MG63 (cell line): ENCODE data around the gene RALGAPA2. TPM values are rescaled to one million over a fixed set of nuclear protein-coding genes. Genes with fewer than 3 reads are reported as not detected.
"Not testable (repeated sequence)": the region's sequence is repeated elsewhere in the genome, so short reads cannot be mapped to it uniquely, and the experiment has no call there.

Source experiments
- DNase-seq: peaks from one replicate; pipeline ENCODE4 v3.0.0-alpha.2; 2020
- H3K27me3 ChIP-seq: fragments of 250-450 bp; sonication (Bioruptor Pico); 2 replicates; pipeline ENCODE4 v1.5.1; 2020; ENCODE audit warnings: mild to moderate bottlenecking, moderate library complexity
- H3K36me3 ChIP-seq: fragments of 250-450 bp; sonication (Bioruptor Pico); 2 replicates; pipeline ENCODE4 v1.5.1; 2020; ENCODE audit warnings: mild to moderate bottlenecking, moderate library complexity
- H3K4me3 ChIP-seq: fragments of 250-450 bp; sonication (Bioruptor Pico); 2 replicates; pipeline ENCODE4 v1.5.1; 2020; ENCODE audit warnings: mild to moderate bottlenecking, moderate library complexity
- H3K9me3 ChIP-seq: fragments of 250-450 bp; sonication (Bioruptor Pico); 2 replicates; pipeline ENCODE4 v1.5.1; 2020; ENCODE audit warnings: mild to moderate bottlenecking, moderate library complexity
- total RNA-seq: library from RNA; depleted of rRNA; stranded (reverse); fragments of >200 nt; shearing (Covaris generic); gene quantifications from 2 replicates; pipeline ENCODE4 v1.2.3, GENCODE V29; 2014; ENCODE audit warnings: low replicate concordance

The RALGAPA2 gene
- total RNA-seq, 1 experiment from 2014 or later = 0.53 TPM

DNA sequence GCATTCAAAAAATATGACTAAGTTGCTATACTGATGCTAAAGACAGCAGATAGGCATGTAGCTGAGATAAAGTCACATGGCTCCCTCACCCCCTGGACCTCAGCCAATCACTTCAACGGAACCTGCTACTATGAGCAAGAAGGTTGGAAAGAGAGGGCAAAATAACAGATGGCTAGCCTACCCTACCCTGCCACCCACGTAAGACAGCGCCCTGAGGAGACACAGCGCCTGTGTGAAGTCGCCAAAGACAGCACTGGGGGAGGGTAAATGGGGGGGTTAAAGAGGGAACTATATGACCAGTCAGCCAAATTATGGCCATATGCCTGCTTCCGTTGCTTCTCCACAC is 163.2 kb downstream of the RALGAPA2 start:
- no peak overlapping the region for H3K4me3 ChIP-seq
- no peaks in the 10 kb centered on the region for H3K27me3 ChIP-seq
- no peaks in the 10 kb centered on the region for H3K9me3 ChIP-seq
- DNase-seq = peak; percentile 3
- no peaks in the 10 kb centered on the region for H3K36me3 ChIP-seq

DNA sequence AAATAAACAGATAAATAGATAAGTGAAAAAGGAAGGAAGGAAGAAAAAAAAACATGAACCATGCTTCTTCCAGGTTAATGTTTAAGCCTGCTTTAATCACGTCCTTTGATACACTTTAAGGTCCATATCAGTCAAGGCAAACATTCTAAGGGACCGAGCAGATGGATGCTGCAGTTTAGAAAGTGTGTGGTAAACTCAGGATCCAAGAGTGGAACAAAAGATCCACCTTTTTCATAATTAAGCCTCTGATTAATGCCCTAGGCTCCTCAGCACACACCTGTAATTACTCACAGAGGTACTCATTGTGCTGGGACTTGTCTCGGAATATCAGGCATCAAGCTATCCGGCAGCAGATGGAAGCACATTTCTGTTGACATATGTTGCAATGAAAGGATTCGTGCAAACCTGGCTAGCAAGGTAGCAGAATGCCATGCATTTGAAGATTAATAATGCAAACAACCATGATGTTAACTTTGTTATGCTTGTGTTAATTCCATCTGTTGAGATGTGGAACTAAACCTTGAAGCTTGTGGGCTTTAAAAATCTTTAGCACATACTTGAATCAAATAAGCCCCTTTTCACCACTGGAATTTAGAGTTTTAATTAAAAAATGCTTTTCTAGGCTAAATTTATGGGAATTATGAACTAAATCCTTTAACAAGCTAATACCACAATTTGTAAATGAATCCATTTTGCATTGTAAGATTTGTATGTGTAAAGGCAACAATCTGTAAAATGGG is 163.7 kb downstream of the RALGAPA2 start:
- no peaks in the 10 kb centered on the region for H3K27me3 ChIP-seq
- H3K4me3 ChIP-seq = no peak overlapping the region
- DNase-seq = no peak
- H3K9me3 ChIP-seq = no peaks in the 10 kb centered on the region
- no peaks in the 10 kb centered on the region for H3K36me3 ChIP-seq

DNA sequence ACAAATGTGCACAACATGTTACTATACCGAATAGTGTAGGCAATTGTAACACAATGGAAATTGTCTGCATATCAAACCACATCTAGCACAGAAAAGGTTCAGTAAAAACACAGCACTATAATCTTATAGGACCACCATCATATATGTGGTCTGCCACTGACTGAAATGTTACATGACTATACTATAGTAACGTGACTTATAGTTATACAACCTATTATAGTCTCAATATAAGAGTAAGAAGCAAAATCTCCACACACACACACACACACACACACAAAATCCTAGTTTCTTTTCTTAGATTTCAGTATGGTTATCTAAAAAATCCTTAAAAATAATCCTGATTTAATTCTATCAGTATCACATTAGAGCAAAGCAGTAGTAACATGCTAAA is 164.6 kb downstream of the RALGAPA2 start:
- no peaks in the 10 kb centered on the region for H3K27me3 ChIP-seq
- H3K36me3 ChIP-seq = no peaks in the 10 kb centered on the region
- DNase-seq = no peak
- H3K4me3 ChIP-seq = no peak overlapping the region
- no peaks in the 10 kb centered on the region for H3K9me3 ChIP-seq

DNA sequence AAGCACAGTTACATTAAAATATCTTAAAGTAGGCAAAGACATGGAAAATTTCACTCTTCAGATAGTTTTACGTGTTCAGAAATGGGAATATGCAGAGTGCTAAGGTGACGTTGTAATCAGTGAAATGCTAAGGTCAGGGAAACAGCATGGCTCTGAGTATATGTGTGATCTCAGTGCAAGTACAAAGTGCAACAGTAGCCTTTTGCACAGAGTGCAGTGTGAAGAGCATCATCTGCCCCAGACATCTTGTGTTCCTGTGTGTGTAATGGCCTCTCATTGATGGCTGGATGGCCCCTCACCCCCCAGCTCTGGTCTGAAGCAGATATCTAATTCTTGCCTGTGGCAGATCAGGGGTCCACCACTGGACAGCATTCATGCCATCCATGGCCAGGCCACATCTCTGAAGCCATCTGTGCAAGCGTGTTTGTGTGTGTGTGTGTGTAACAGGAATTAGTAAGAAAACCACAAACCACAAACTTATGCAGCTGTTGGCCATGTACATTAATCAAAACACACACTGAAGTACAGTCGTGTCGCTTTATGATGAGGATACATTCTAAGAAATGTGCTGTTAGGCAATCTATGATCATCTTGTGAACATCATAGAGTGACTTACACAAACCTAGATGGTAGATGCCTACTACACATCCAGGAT is 165.1 kb downstream of the RALGAPA2 start:
- H3K4me3 ChIP-seq = no peak overlapping the region
- no peak for DNase-seq

DNA sequence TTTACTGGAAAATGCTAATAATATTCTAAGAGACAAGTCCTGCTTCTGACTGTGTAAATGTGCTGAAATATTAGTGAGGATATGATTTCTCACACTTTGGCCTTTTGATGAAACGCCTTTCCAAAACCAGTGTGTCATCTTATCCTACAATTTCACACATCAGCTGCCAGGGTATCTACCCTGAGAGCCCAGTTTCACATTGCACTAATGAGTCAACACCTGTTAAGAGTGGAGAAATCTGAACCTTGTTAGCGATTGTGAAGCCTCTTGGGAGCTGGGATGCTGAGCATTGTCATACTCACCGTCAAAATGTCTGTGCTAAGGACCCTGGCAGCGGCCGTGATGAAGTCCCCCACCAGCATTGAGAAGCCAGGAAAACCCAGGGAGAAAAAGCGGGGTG is 166.0 kb downstream of the RALGAPA2 start:
- H3K36me3 ChIP-seq = no peaks in the 10 kb centered on the region
- no peaks in the 10 kb centered on the region for H3K9me3 ChIP-seq
- no peaks in the 10 kb centered on the region for H3K27me3 ChIP-seq
- DNase-seq = no peak
- no peak overlapping the region for H3K4me3 ChIP-seq

More for the DNA sequence above, 165.1 kb downstream of the RALGAPA2 start:
- H3K27me3 ChIP-seq = no peaks in the 10 kb centered on the region
- no peaks in the 10 kb centered on the region for H3K36me3 ChIP-seq
- H3K9me3 ChIP-seq = no peaks in the 10 kb centered on the region

DNA sequence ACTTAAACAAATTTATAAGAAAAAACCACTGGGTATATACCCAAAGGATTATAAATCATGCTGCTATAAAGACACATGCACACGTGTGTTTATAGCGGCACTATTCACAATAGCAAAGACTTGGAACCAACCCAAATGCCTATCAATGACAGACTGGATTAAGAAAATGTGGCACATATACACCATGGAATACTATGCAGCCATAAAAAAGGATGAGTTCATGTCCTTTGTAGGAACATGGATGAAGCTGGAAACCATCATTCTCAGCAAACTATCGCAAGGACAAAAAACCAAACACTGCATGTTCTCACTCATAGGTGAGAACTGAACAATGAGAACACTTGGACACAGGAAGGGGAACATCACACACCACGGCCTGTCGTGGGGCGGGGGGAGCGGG is 169.1 kb downstream of the RALGAPA2 start:
- not testable (repeated sequence) for H3K36me3 ChIP-seq, H3K9me3 ChIP-seq, H3K27me3 ChIP-seq, H3K4me3 ChIP-seq, DNase-seq

DNA sequence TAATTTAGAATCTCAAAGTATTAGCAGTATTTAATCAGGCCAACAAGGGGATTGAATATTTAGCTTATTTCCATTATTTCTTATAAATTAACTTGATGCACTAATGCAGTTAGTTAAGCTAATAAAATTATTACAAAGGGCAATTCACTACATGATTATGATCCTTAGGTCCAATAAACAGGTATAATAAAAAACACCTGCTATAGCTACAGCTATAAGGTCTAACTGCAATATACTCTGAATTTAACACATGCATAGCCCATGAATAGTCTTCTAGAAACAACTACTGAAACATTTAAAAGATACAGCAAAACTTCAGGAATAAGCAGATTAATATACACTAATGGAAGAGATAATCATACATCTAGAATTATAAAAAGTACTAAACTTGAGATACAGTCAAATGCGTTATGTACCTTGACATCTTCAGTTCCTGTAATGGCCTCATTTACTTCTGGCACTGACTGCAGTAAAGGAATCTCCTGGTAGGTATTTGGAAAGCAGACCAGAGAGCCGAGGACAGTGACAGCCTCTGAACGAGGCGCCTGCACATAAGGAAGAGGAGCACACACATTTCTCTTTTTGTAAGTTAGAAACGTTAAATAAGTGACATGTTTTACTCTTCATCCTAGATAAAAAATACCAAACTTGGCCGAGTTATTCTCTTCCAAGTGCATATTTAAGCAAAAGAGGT is 176.1 kb downstream of the RALGAPA2 start:
- no peak overlapping the region for H3K4me3 ChIP-seq
- no peaks in the 10 kb centered on the region for H3K36me3 ChIP-seq
- DNase-seq = no peak
- no peaks in the 10 kb centered on the region for H3K9me3 ChIP-seq
- H3K27me3 ChIP-seq = no peaks in the 10 kb centered on the region

DNA sequence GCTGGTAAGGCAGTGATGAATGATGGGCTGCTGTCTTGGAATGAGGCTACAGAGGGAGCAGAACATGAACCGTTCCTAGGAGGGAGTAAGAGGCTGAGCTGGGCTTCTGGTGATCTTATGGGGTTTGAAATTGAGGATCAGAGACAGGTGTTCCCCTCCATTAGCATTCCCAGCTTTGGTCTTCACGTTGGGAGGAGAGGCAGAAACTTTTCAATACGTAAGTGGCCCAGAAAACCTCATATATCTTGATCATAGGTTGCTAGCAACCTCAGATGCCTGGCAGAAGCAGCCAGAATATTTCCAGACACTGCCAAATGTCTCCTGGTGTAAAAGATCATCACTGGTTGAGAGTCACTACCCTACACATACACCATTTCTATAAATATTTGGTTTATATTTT is 177.4 kb downstream of the RALGAPA2 start:
- Histone ChIP-seq H3K4me3 (no peak overlapping the region), H3K9me3 (no peaks in the 10 kb centered on the region), H3K27me3 (no peaks in the 10 kb centered on the region), H3K36me3 (no peaks in the 10 kb centered on the region)
- no peak for DNase-seq

DNA sequence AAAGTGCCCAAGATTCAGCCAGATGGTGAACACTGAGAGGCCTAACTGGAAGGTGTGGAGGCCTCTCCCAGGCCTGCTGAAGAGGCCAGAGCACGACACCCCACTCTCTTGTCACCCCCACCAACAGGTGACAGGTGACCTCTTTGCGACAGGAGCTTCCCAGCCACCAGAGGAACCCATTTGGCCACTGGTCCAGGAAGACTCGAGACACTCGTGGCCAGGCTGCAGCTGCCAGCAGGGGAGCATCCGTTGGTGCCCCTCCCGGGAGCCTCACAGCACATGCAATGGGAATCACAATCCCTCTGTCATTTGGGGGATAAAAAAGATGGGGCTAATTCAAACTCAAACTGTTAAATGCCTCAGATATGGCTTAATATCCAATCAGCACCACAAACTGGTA is 181.2 kb downstream of the RALGAPA2 start:
- H3K9me3 ChIP-seq = no peaks in the 10 kb centered on the region
- no peak for DNase-seq
- no peak overlapping the region for H3K4me3 ChIP-seq
- H3K27me3 ChIP-seq = no peaks in the 10 kb centered on the region
- no peaks in the 10 kb centered on the region for H3K36me3 ChIP-seq

DNA sequence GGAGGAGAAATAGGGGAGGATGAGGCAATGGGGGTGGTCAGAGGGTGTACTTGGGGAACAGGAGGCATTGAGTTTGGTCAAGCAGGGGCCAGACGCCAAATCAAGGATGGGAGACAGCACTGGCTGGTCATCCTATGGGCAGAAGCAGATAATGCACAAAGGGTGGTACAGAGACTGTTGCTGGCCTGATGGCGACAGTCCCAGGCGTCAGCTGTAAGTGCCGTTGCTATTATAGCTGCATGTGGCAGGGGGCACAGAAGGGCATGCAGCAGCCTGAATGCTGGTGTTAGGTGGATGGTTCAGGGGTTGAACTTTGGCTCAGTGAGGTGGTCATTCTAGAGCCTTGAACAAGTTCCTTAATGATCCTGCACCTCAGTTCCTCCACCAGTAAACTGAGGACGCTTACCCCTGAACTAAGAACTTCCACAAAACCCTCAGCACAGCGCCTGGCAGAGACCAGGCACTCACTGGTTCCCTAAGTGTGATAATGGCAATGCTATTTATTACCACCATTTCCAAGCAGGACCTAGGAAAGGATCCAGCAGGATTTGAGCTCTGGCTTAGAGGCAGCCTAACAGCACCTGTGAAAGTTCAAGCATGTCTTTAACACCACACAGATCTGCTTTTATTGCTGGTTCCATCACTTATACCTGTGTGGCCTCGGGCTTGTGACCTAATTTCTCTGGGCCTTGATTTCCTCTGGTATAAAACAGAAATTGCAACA is 181.9 kb downstream of the RALGAPA2 start:
- Histone ChIP-seq H3K27me3 (no peaks in the 10 kb centered on the region), H3K36me3 (no peaks in the 10 kb centered on the region), H3K4me3 (no peak overlapping the region), H3K9me3 (no peaks in the 10 kb centered on the region)
- no peak for DNase-seq

DNA sequence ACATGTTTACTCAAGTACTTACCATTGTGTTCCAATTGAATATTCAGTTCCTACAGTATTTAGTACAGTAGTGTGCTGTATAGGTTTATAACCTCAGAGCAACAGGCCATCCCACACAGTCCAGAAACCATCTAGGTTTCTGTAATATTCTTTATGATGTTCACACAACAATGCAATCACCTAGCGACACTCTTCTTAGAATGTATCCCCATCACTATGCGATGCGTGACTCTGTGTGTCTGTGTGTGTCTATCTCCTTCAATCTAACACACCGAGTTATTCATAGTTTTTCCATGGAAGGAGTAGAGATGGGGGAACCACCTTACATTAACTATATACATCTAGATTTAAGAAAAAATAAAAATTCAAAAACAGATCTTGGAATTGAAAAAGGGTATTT is 182.8 kb downstream of the RALGAPA2 start:
- DNase-seq = no peak
- Histone ChIP-seq H3K9me3 (no peaks in the 10 kb centered on the region), H3K36me3 (no peaks in the 10 kb centered on the region), H3K27me3 (no peaks in the 10 kb centered on the region), H3K4me3 (no peak overlapping the region)

DNA sequence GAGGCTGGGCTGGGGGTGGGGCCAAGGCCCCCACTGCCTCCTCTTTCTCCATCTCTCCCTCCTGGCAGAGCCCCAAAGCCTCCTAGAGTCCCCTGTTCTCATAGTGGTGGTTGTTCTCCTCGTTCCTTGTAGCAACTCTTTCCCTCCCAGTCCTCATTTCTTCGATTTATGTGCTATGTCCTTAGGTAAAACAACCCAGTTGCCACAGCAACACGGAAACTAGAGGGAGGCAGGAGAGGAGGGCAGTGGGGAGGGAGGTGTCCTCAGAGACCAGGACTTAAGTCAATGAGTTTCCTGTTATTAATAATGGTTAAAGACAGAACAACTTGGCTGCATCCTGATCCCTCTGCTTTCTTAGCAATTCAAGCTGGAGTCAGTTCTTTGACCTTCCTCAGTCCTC is 183.6 kb downstream of the RALGAPA2 start:
- H3K27me3 ChIP-seq = no peaks in the 10 kb centered on the region
- H3K9me3 ChIP-seq = no peaks in the 10 kb centered on the region
- no peak overlapping the region for H3K4me3 ChIP-seq
- H3K36me3 ChIP-seq = no peaks in the 10 kb centered on the region
- DNase-seq = no peak

DNA sequence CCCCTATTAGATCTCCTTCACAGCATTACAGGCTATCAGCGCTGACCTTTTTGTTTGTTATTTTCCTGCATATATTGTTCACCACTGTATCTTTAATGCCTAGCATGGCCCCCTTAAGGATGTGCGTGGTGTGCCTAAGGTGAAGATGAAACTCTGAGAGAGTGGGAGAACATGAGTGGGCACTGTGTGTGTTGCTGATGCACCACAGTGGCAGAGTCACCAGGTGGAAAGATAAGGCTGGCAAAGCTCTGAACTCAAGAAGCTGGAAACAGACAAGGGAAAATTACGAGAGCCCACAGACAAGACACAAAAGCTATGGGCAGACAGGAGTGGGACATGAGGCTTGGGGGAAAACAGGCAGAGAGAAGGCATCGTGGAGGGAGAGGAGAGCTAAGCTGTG is 184.8 kb downstream of the RALGAPA2 start:
- Histone ChIP-seq H3K9me3 (no peaks in the 10 kb centered on the region), H3K4me3 (no peak overlapping the region), H3K36me3 (no peaks in the 10 kb centered on the region), H3K27me3 (no peaks in the 10 kb centered on the region)
- no peak for DNase-seq

DNA sequence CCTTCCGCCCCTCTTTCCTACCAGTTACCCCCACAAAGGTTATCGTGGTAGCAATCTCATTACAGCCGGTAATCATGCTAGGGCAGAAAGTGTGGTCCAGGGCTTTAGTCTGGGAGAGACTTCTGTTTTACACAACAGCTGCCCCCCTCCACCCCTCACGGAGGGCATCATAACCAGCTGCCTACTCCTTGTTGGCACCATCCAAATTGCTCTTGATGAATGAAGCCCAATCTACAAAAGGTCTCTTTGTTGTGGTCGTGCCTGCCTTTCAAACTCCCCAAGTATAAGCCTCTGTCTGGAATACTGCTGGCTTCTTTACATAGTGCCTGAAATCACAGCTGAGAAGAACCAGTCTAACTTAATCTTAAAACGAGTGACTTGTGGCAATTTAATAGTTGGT is 186.7 kb downstream of the RALGAPA2 start:
- Histone ChIP-seq H3K9me3 (no peaks in the 10 kb centered on the region), H3K4me3 (no peak overlapping the region), H3K36me3 (no peaks in the 10 kb centered on the region), H3K27me3 (no peaks in the 10 kb centered on the region)
- no peak for DNase-seq

DNA sequence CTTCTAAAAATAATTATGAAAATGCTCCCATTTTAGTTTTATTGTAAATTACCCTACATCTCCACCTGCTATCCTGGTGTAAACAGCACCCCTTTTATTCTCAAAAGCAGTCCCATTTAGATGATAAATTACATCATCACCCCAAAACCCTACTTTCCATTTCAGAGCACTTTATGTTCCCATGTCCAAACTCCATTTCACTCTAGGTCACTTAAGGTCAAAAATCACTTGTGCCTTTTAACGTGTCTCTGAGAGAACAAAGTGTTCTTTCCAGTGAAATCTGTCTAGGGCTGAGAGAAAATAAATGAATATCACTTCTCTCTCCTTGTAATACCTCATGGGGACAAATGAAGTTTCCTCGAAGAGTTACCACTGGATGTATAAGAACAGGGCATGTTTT is 187.2 kb downstream of the RALGAPA2 start:
- Histone ChIP-seq H3K36me3 (no peaks in the 10 kb centered on the region), H3K27me3 (no peaks in the 10 kb centered on the region), H3K4me3 (no peak overlapping the region), H3K9me3 (no peaks in the 10 kb centered on the region)
- no peak for DNase-seq

DNA sequence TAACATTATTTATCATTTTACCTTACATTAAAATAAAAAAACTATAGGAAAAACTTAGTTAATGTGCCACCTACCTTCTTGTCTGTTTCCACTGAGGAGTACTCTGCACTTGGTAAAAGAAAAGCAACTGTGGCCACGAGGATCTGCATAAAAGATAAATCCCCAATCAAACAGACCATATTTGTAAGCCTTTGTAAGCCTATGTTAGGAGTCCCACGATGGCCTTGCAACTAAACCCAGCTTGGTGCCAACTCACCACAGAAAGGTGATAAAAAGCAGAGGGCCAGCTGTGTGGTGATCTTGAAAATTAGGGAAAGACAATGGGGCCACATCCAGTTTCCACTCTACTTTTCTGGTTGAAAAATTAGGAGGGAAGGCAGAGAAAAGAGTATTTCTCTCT is 187.7 kb downstream of the RALGAPA2 start:
- DNase-seq = no peak

DNA sequence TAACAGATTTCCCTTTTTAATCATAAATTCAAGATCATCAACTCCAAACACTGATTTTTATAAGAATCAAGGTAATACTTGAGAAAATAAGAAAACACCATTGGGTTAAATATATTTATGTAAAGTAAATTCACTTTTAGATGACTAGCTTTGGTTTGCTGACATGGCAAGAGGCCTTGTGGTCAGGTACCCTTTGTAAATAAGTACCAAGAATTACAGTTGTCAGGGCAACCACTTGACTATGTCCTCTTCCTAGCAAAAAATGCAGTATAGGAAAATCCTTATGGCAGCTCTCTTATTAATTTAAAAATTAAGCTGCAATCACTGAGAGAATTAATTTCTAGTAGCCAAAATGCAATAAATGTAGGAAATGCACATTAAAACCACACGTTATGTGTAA is 190.7 kb downstream of the RALGAPA2 start:
- Histone ChIP-seq H3K27me3 (no peaks in the 10 kb centered on the region), H3K36me3 (no peaks in the 10 kb centered on the region), H3K9me3 (no peaks in the 10 kb centered on the region), H3K4me3 (no peak overlapping the region)
- DNase-seq = no peak

More for the DNA sequence above, 187.7 kb downstream of the RALGAPA2 start:
- Histone ChIP-seq H3K9me3 (no peaks in the 10 kb centered on the region), H3K27me3 (no peaks in the 10 kb centered on the region), H3K36me3 (no peaks in the 10 kb centered on the region), H3K4me3 (no peak overlapping the region)
